HG03558 (cell line): ENCODE measurements around the gene SEPTIN6.
"Not testable (repeated sequence)": the region's sequence is repeated elsewhere in the genome, so short reads cannot be mapped to it uniquely, and the experiment has no call there.

ENCODE experiments used
- ATAC-seq: cut with Tn5 transposase; IDR thresholded peaks from one replicate; pipeline ENCODE4 v1.9.1; 2021; ENCODE audit warnings: moderate number of reproducible peaks; ENCODE audit not compliant: unreplicated experiment; ENCODE audit errors: extremely low read depth

The SEPTIN6 gene

GRCh38 chrX:119692191-119693039, 553 bp downstream of the SEPTIN6 start:
- no peak for ATAC-seq

GRCh38 chrX:119690921-119691716, 1.8 kb downstream of the SEPTIN6 start:
- no peak for ATAC-seq

GRCh38 chrX:119688911-119689321, 4.1 kb downstream of the SEPTIN6 start:
- ATAC-seq = no peak

- ATAC-seq = no peak
Observed at GRCh38 chrX:119687661-119688413, 5.1 kb downstream of the SEPTIN6 start.

GRCh38 chrX:119686087-119686691, 6.8 kb downstream of the SEPTIN6 start:
- no peak for ATAC-seq

- peak; percentile 34 for ATAC-seq
Observed at GRCh38 chrX:119685225-119686066, 7.5 kb downstream of the SEPTIN6 start.

- ATAC-seq = no peak
Observed at GRCh38 chrX:119684916-119685224, 8.1 kb downstream of the SEPTIN6 start.

GRCh38 chrX:119684312-119684711, 8.7 kb downstream of the SEPTIN6 start:
- ATAC-seq = not testable (repeated sequence)

- ATAC-seq = no peak
Observed at GRCh38 chrX:119682019-119682989, 10.7 kb downstream of the SEPTIN6 start.

- ATAC-seq = no peak
Observed at GRCh38 chrX:119677654-119677981, 15.3 kb downstream of the SEPTIN6 start.

GRCh38 chrX:119676949-119677653, 15.9 kb downstream of the SEPTIN6 start:
- no peak for ATAC-seq

- ATAC-seq = no peak
Observed at GRCh38 chrX:119673336-119673735, 19.6 kb downstream of the SEPTIN6 start.

GRCh38 chrX:119672426-119672825, 20.5 kb downstream of the SEPTIN6 start:
- no peak for ATAC-seq

GRCh38 chrX:119669424-119670037, 23.4 kb downstream of the SEPTIN6 start:
- ATAC-seq = no peak

- no peak for ATAC-seq
Observed at GRCh38 chrX:119667111-119667878, 25.7 kb downstream of the SEPTIN6 start.

GRCh38 chrX:119664877-119665276, 28.1 kb downstream of the SEPTIN6 start:
- not testable (repeated sequence) for ATAC-seq

- ATAC-seq = no peak
Observed at GRCh38 chrX:119661486-119661885, 31.5 kb downstream of the SEPTIN6 start.
